Muscle of leg (tissue), 11 donors: ENCODE measurements around the gene CDK14. TPM values are rescaled to one million over a fixed set of nuclear protein-coding genes. Genes with fewer than 3 reads are reported as not detected.

Experiments used
- DNase-seq: peaks from one replicate; pipeline ENCODE4 v3.0.0; 2013
- H3K27ac ChIP-seq: one replicate; pipeline ENCODE4 v1.5.1; 2013; ENCODE audit warnings: mild to moderate bottlenecking, low read length, control low read depth
- H3K27me3 ChIP-seq: one replicate; pipeline ENCODE4 v1.6.1; 2013; ENCODE audit warnings: low read length; ENCODE audit not compliant: control insufficient read depth, insufficient read depth
- H3K36me3 ChIP-seq: one replicate; pipeline ENCODE4 v1.6.1; 2013; ENCODE audit warnings: low read length; ENCODE audit not compliant: control insufficient read depth, insufficient read depth
- H3K4me1 ChIP-seq: one replicate; pipeline ENCODE4 v1.6.1; 2013; ENCODE audit warnings: low read length; ENCODE audit not compliant: control insufficient read depth, insufficient read depth
- H3K4me3 ChIP-seq: one replicate; pipeline ENCODE4 v1.5.1; 2013; ENCODE audit warnings: low read length, control low read depth
- H3K9me3 ChIP-seq: replicated peaks from 2 replicates; pipeline ENCODE4 v1.6.1; 2013; ENCODE audit warnings: low read depth, low read length; ENCODE audit not compliant: control insufficient read depth
- WGBS: methylation state at CpG from one replicate; pipeline ENCODE4 v1.1.5; 2013; ENCODE audit warnings: missing lambda C conversion rate; ENCODE audit not compliant: insufficient coverage; 5-methylcytosine and 5-hydroxymethylcytosine counted together
- polyA plus RNA-seq, 8 donors: library from polyadenylated mRNA; unstranded; fragments of 120-200 nt; gene quantifications; one replicate each; pipeline versions ENCODE4 v1.2.1 to v1.2.3, GENCODE V29; 2013; ENCODE audit warnings: inconsistent platforms in 1 of 8, low replicate concordance in 1 of 8; ENCODE audit not compliant: insufficient read length in 8 of 8, insufficient read depth in 1 of 8
- total RNA-seq: library from RNA; stranded (reverse); fragments of 120-200 nt; gene quantifications from one replicate; pipeline ENCODE4 v1.2.4, GENCODE V29; 2013

The CDK14 gene
- total and polyA plus RNA-seq, 9 donors = 14.9 to 36.7 (median 21.3) TPM

DNA sequence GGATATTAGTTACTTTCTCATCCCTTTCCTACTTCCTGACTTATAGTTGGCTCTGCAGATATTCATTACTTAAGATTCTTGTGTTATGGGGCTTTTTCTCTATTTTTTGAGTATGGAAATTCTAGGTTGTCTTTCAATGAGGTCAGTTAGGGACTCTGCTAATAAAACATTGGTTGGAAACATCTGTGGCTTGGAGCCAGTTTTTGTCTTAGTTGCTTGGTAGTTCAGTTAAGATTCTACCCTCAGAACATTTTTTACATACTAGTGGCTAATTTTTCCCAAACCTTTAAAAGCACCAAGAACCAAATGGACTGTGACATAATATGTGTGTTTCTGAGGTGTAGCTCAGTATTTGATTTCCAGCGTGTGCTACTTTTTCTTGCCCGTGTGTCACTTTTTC is 362.5 kb downstream of the CDK14 start:
- Histone ChIP-seq H3K27ac (no peak overlapping the region), H3K36me3 (no peaks in the 10 kb centered on the region), H3K9me3 (no peaks in the 10 kb centered on the region), H3K27me3 (no peaks in the 10 kb centered on the region), H3K4me1 (no peaks in the 10 kb centered on the region), H3K4me3 (no peak overlapping the region)
- 73% methylated on average over 2 of the region's 2 CpGs for WGBS
- peak; percentile 56 for DNase-seq

DNA sequence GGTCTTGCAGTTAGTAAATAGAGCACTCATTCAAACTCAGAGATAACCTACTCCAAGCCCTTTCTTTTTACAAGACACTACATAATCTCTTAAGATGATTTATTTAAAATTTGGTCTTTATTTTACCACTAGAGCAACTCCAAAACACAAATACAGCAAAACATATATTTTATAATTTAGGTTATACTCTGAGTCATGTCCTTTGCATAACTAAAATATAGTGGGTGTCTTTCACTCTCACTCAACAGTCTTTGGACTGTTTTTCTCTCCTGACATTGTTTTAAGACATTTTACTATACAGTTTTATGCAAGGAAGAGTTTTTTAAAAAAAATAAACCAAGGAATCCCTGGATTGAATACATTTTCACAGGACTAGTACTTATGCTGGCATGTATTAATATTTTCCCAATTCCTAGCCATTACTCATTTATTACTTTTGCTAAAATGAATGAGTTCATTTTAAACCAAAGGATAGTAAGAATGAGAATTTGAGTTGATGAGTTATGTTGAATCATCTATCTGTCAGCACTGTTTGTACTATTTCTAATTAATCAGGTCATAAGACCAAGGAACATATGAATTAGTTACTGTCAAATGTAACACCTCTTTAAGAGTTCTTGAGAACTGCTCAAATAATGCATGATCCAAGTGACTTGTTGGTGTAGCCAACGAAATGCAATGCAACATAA is 365.1 kb downstream of the CDK14 start:
- 57% methylated on average over 1 of the region's 1 CpG for WGBS
- no peaks in the 10 kb centered on the region for H3K9me3 ChIP-seq
- H3K4me1 ChIP-seq = no peaks in the 10 kb centered on the region
- no peak overlapping the region for H3K4me3 ChIP-seq
- H3K36me3 ChIP-seq = no peaks in the 10 kb centered on the region
- DNase-seq = no peak
- no peaks in the 10 kb centered on the region for H3K27me3 ChIP-seq
- no peak overlapping the region for H3K27ac ChIP-seq

DNA sequence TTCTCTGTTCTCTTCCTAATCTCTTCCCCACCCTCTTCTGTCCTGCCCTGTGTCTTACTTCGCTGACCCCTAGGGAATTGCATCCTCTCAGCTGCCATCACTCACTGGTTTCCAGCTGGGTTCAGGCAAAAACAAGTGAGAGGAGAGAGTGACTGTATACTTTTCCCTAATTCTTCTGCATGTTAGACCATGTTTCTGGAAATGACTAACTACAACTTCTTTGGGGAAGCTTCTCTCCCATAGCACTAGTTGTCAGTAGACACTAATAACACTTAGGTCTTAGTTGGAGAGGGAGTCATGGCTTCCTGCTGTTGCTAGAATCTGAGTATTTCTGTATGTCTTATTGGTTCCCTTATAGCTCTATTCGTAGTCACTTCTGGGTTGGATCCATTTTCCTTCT is 369.1 kb downstream of the CDK14 start:
- Histone ChIP-seq H3K9me3 (no peaks in the 10 kb centered on the region), H3K4me3 (no peak overlapping the region), H3K27me3 (no peaks in the 10 kb centered on the region), H3K4me1 (no peaks in the 10 kb centered on the region), H3K27ac (no peak overlapping the region), H3K36me3 (peaks cover 3% of the 10 kb centered on the region)
- no CpG with 5 or more reads among the region's 2 CpGs for WGBS
- no peak for DNase-seq

DNA sequence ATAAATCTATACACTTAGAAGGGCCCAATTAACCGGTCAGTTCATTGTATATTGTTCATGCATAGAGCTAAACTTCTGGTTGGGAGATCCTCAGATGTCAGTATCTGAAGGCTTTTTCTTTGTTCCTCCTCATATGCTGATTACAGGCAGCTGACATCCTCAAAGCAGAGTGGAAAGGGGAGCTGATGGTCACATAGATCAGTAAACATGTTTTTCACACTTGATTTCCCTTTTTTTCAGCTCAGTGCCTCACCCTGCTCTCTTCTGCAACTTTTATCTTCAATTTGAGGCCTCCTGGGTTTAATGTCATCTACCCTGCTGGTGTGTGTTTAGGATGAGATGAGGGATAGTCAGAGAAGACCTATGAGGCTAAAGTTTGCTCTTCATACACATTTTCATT is 370.2 kb downstream of the CDK14 start:
- Histone ChIP-seq H3K4me1 (no peaks in the 10 kb centered on the region), H3K4me3 (no peak overlapping the region), H3K36me3 (peaks cover 3% of the 10 kb centered on the region), H3K27ac (no peak overlapping the region), H3K27me3 (no peaks in the 10 kb centered on the region), H3K9me3 (no peaks in the 10 kb centered on the region)
- no peak for DNase-seq
- WGBS = no CpG with 5 or more reads among the region's 1 CpG

DNA sequence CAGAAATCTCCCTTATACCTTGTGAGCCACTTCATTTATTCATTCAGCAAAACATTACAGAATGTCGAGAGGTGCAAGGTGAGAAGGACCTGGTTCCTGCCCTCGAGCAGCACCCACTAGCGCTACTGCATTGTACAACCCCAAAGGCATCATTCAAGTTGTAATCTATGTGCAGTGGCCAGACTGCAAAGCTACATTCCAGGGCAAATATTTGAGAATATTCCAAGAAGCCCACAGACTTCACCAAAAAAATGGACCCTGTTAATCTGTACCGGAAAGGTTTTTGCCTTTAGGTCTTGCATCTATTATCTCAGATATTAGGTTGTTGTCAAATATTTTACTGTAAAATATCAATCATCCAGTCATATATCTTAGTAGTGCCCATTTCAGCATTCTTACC is 372.8 kb downstream of the CDK14 start:
- peaks cover 4% of the 10 kb centered on the region for H3K9me3 ChIP-seq
- no peak for DNase-seq
- no peaks in the 10 kb centered on the region for H3K4me1 ChIP-seq
- peaks cover 3% of the 10 kb centered on the region for H3K36me3 ChIP-seq
- H3K4me3 ChIP-seq = no peak overlapping the region
- no peak overlapping the region for H3K27ac ChIP-seq
- H3K27me3 ChIP-seq = no peaks in the 10 kb centered on the region
- WGBS = 100% methylated on average over 2 of the region's 4 CpGs

DNA sequence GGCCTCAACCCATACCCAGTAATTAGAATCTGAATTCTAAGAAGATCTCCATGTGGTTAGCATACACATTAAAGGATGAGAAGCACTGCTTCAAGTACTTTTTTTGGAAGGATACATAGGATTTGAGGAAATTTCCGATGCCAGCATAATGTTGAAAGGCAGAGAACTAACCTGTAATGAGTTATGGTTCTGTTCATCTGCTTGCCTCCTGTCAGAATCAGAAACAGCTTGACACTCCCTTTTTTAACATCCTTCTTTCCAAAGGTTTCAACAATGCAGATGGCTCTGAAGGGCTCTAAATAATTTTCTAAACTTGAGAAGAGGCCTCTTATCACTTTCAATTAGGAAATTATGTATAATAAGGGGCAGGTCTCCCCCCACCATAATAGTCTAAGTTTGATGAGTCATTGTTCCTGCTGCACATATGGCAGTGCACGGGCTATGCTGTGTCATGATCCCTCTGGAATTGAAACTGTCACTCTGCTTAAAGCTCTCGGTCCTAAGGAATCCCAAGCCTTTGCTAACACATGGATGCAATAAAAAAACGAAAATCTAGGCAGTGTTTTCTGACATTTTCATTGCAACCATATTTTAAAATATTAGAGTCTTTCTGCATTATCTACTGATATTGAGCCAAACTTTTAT is 376.9 kb downstream of the CDK14 start:
- peaks cover 4% of the 10 kb centered on the region for H3K9me3 ChIP-seq
- no peaks in the 10 kb centered on the region for H3K4me1 ChIP-seq
- H3K27me3 ChIP-seq = no peaks in the 10 kb centered on the region
- no peak overlapping the region for H3K27ac ChIP-seq
- H3K4me3 ChIP-seq = no peak overlapping the region
- DNase-seq = no peak
- WGBS = 69% methylated on average over 2 of the region's 4 CpGs
- no peaks in the 10 kb centered on the region for H3K36me3 ChIP-seq

DNA sequence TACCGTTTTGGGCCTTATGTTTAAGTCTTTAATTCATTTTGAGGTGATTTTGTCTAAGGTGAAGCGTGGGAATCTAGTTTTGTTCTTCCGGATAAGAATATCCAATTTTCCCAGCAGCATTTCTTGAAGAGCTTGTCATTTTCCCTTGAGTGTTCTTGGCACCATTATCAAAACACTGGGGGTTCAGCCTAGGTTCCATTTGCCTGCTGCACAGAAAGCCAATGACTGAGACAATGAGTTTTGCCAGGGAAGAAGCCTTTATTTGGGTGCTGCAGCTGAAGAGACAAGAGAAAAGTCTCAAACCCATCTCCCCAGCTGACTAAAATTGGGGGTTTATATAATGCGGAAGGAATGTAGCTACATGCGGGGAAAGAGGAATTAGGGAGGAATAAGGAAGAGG is 380.9 kb downstream of the CDK14 start:
- WGBS = 100% methylated on average over 2 of the region's 5 CpGs
- Histone ChIP-seq H3K36me3 (no peaks in the 10 kb centered on the region), H3K4me3 (no peak overlapping the region), H3K27ac (no peak overlapping the region), H3K27me3 (no peaks in the 10 kb centered on the region), H3K9me3 (peaks cover 9% of the 10 kb centered on the region), H3K4me1 (no peaks in the 10 kb centered on the region)
- DNase-seq = no peak

DNA sequence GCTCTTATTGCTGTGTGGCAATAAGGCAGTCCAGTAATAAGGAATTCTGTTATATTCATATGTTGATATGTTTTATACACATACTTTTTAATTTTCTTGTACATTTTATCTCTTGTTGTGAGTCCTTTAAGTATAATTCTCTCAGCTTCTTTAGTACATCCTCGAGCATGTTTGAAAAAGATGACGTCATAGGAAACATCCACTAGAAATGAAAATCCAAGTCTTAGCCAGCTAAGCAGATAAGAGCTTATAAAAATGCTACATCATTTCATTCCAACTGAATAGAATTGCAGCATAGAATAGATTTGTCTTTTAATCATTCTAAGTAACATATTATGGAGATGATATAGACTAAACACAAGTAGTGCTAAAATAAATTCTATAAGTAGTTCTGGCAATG is 384.4 kb downstream of the CDK14 start:
- no peaks in the 10 kb centered on the region for H3K4me1 ChIP-seq
- no peak overlapping the region for H3K4me3 ChIP-seq
- no peaks in the 10 kb centered on the region for H3K27me3 ChIP-seq
- H3K9me3 ChIP-seq = peaks cover 13% of the 10 kb centered on the region
- no peak overlapping the region for H3K27ac ChIP-seq
- no CpG with 5 or more reads among the region's 2 CpGs for WGBS
- DNase-seq = no peak
- H3K36me3 ChIP-seq = no peaks in the 10 kb centered on the region

DNA sequence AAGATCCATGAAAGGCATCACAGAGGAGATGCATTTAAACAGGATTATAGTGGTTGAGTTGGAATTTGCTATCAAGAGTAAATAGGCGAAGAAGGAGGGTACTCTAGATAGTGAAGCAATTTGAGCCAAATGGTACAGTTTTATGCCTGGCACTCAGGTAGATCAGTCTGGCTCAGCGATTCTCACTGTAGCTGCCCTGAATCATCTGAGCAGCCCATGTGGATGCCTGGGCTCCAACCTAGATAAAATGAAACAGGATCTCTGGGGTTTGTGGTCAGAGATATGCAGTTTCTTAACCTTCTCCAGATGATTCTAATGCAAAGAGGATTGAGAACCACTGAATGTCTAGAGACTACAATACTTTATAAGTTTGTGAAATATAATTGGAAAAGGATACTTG is 386.1 kb downstream of the CDK14 start:
- DNase-seq = no peak
- Histone ChIP-seq H3K4me1 (no peaks in the 10 kb centered on the region), H3K36me3 (no peaks in the 10 kb centered on the region), H3K27me3 (no peaks in the 10 kb centered on the region), H3K4me3 (no peak overlapping the region), H3K27ac (no peak overlapping the region), H3K9me3 (peaks cover 13% of the 10 kb centered on the region)
- 100% methylated on average over 1 of the region's 2 CpGs for WGBS

DNA sequence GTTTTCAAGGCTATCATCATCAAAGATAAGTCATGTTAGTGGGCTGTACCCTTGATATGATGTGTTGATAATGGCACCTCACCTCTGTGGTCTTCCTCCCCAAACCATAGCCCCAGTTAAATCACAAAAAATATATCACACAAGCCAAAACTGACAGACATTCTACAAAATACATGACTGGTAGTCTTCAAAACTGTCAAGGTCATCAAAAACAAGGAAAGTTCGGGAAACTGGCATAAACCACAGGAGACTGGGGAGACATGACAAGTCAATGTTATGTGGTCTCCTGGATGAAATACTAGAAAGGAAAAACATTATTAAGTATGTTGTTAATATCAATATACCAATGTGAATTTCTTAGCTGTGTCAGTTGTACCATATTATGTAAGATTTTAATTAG is 388.6 kb downstream of the CDK14 start:
- H3K27me3 ChIP-seq = no peaks in the 10 kb centered on the region
- H3K9me3 ChIP-seq = peaks cover 13% of the 10 kb centered on the region
- no peak overlapping the region for H3K4me3 ChIP-seq
- no peak for DNase-seq
- H3K4me1 ChIP-seq = no peaks in the 10 kb centered on the region
- no peak overlapping the region for H3K27ac ChIP-seq
- no peaks in the 10 kb centered on the region for H3K36me3 ChIP-seq
- no CpG with 5 or more reads among the region's 1 CpG for WGBS
